ENCODE results near the gene PPM1N. TPM values are rescaled to one million over a fixed set of nuclear protein-coding genes. Genes with fewer than 3 reads are reported as not detected.

PPM1N gene
- total and polyA plus RNA-seq, 2 of the 13 experiments (the other 11 are each of a cell fraction or from before 2014, with no cell fraction given), result 0.31 to 1.8 TPM

- TF ChIP-seq ZBTB14 (CRISPR knock-in tag; IDR thresholded peaks at IDR 0.05) (no peak), CHCHD3 (CRISPR knock-in tag; IDR thresholded peaks at IDR 0.05) (no peak), ZKSCAN1 (IDR thresholded peaks at IDR 0.05; ENCODE audit: low read length) (no peak), ZNF503 (CRISPR knock-in tag; IDR thresholded peaks at IDR 0.05) (no peak), BCL3 (CRISPR knock-in tag; IDR thresholded peaks at IDR 0.05) (no peak), ZNF800 (CRISPR knock-in tag; IDR thresholded peaks at IDR 0.05) (no peak), PRPF4 (IDR thresholded peaks at IDR 0.05; ENCODE audit: low read depth, low read length, poor library complexity, severe bottlenecking) (no peak), TCF12 (IDR thresholded peaks at IDR 0.05) (no peak), TCF12 (CRISPR knock-in tag; IDR thresholded peaks at IDR 0.05) (0 out of 2 replicates have a peak, but pooled peaks have one; percentile 47), POLR2AphosphoS5 (IDR thresholded peaks at IDR 0.05; ENCODE audit: low read depth, low read length) (peak; percentile 66), ZNF737 (CRISPR knock-in tag; IDR thresholded peaks at IDR 0.05; ENCODE audit: borderline replicate concordance) (no peak), ZFP36L1 (CRISPR knock-in tag; IDR thresholded peaks at IDR 0.05) (no peak), YY1 (IDR thresholded peaks at IDR 0.05; ENCODE audit: insufficient read depth, insufficient replicate concordance, low read depth, low read length) (no peak), ZNF275 (CRISPR knock-in tag; IDR thresholded peaks at IDR 0.05; ENCODE audit: borderline replicate concordance) (no peak), ZNF296 (CRISPR knock-in tag; conservative IDR thresholded peaks at IDR 0.05) (no peak), ZNF773 (CRISPR knock-in tag; IDR thresholded peaks at IDR 0.05; ENCODE audit: borderline replicate concordance) (no peak), GZF1 (CRISPR knock-in tag; IDR thresholded peaks at IDR 0.05) (no peak), ZNF580 (CRISPR knock-in tag; IDR thresholded peaks at IDR 0.05; ENCODE audit: borderline replicate concordance, low read depth) (no peak), MYNN (CRISPR knock-in tag; IDR thresholded peaks at IDR 0.05; ENCODE audit: low read depth) (no peak), MEIS2 (CRISPR knock-in tag; IDR thresholded peaks at IDR 0.05) (no peak)
Observed at GRCh38 chr19:45506246-45506988, 8.2 kb downstream of the PPM1N start (continued).
